Colonic mucosa (tissue), 4 donors: ENCODE measurements around the gene SCAMP3. TPM values are rescaled to one million over a fixed set of nuclear protein-coding genes. Genes with fewer than 3 reads are reported as not detected.

Source experiments
- DNase-seq: peaks from one replicate; pipeline ENCODE4 v3.0.0-alpha.2; 2020
- H3K27ac ChIP-seq: fragments of 200-600 bp; one replicate; pipeline ENCODE4 v1.8.0; 2021
- H3K27me3 ChIP-seq: fragments of 200-600 bp; one replicate; pipeline ENCODE4 v1.8.0; 2021
- H3K36me3 ChIP-seq: fragments of 200-600 bp; one replicate; pipeline ENCODE4 v1.8.0; 2021
- H3K4me1 ChIP-seq: fragments of 200-600 bp; one replicate; pipeline ENCODE4 v1.8.0; 2021; ENCODE audit warnings: mild to moderate bottlenecking
- H3K4me3 ChIP-seq: fragments of 200-600 bp; one replicate; pipeline ENCODE4 v1.8.0; 2021
- H3K9ac ChIP-seq, 2 donors: one replicate each; pipeline ENCODE4 v1.7.0; 2013; ENCODE audit warnings: control low read depth in 2 of 2, low read depth in 2 of 2, low read length in 2 of 2
- H3K9me3 ChIP-seq: fragments of 200-600 bp; one replicate; pipeline ENCODE4 v1.8.0; 2021
- intact Hi-C: fragments of 100-400 bp; cut with DNase I; formaldehyde crosslinking; loops from one replicate; pipeline ENCODE4 v1.14.1; 2022
- total RNA-seq, 2 donors: library from RNA; stranded (reverse); fragmentation: NEBNext Ultra II Directional in 1 of 2; extraction: Animal tissue kit (Norgen Biotek cat#: 25700) in 1 of 2; gene quantifications; one replicate each; pipeline ENCODE4 v1.2.1, GENCODE V29; 2021
- TF ChIP-seq, protein P1 (sequence below): fragments of 200-600 bp; IDR thresholded peaks from one replicate; pipeline ENCODE4 v1.8.0; 2022; ENCODE audit warnings: antibody characterized with exemption, mild to moderate bottlenecking
- donor health status: healthy.
- donor health status: DM: no; HTN: no; CAD: no.
- donor health status: DM: no; HTN: no; CAD: no.

The SCAMP3 gene
- total RNA-seq, 2 donors from 2014 or later: 41.5 to 67.7 TPM

DNA sequence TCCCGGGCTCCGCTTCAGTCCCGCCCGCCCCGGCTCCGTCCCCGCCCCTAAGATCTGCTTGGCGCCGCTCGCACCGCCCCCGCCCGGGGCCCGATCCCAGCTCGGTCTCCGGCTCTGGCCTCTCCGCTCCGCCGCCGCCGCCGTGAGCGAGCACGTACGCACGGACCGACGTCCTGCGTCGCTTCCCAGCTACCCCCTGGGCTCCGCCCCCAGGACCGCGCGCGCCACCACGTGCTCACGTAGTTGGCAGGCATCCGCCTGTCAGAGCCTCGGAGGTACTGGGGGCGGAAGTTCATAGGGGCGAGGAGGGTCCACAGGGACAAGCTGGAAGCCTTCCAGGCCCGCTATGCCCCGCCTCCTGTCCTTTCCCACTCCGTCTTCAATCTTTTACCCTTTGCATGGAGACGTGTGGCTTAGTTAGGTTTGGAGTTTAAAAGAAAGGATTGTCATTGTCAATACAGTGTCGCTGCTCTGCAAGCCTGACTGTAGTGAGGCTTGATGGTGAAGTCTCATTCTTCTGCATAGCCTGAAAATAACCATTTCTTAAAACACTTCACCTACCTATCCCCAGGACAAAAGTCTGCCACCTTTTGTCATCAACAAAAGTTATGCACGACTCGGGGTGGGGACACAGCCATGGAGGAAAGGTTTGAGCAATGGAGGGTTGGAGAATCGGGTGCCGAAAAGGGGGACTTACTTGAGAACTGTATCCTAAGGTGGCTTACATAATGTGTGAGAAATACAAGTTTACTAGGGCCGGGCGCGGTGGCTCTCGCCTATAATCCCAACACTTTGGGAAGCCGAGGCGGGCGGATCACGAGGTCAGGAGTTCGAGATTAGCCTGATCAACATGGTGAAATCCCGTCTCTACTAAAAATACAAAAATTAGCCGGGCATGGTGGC is 11.4 kb upstream of the SCAMP3 start, which contains the start of gene CLK2:
CLK2 (minus strand) TSS at position 162 of the 903 bp plus-strand sequence. CDS start 2,527 bp downstream, outside the sequence.
- H3K27me3 ChIP-seq: no peaks in the 10 kb centered on the region
- peak within 1 kb of the TSS; percentile 93 for H3K27ac ChIP-seq
- no peaks in the 10 kb centered on the region for H3K4me1 ChIP-seq
- H3K9me3 ChIP-seq: no peaks in the 10 kb centered on the region
- H3K4me3 ChIP-seq: peak within 1 kb of the TSS; percentile 57
- intact Hi-C loops: no loop called here
- TF ChIP-seq, protein P1, sequence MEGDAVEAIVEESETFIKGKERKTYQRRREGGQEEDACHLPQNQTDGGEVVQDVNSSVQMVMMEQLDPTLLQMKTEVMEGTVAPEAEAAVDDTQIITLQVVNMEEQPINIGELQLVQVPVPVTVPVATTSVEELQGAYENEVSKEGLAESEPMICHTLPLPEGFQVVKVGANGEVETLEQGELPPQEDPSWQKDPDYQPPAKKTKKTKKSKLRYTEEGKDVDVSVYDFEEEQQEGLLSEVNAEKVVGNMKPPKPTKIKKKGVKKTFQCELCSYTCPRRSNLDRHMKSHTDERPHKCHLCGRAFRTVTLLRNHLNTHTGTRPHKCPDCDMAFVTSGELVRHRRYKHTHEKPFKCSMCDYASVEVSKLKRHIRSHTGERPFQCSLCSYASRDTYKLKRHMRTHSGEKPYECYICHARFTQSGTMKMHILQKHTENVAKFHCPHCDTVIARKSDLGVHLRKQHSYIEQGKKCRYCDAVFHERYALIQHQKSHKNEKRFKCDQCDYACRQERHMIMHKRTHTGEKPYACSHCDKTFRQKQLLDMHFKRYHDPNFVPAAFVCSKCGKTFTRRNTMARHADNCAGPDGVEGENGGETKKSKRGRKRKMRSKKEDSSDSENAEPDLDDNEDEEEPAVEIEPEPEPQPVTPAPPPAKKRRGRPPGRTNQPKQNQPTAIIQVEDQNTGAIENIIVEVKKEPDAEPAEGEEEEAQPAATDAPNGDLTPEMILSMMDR: no peak
- H3K9ac ChIP-seq: peak within 1 kb of the TSS; percentile 70 to 91
- peaks cover 8% of the 10 kb centered on the region for H3K36me3 ChIP-seq
- peak; percentile 97 for DNase-seq

DNA sequence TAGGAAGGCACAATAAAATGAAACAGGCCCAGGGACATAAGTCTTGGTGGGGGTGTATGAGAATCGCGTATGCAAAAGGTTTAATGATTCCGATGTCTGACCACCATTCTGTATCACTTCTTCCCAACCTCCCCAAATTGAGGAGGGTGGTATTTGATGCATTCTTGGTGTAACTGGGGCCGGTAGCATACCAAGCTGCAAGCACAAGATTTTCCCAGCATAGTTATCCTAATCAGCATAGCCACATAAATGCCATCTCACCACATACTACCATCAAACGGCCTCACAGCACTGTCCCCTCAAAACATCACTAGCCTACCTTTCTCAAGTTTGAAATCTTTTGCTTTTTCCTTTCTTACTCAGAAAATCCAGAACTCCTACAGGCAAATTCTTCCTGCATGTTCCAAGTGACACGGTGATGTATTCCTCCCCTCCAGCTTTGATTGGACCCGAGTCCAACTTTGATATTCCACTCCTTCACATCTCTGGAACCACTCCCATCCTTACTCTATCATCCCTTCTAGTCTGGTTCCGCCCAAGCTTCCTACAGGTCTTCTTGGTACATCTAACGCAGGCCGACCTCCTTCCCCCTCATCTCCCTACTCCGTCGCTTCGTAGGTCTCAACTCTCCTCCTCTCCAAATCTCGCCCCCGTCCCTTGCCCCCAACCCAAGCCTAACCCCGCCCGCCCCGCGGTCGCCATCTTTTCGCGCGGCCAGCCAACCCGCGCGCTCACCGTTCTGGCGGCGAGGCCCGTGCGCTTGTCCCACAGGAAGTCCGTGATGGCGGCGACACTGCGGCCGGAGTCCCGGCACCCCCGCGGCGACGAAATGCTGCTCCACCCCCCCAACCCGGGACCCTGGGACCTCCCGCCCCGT is 10.5 kb upstream of the SCAMP3 start:
- peak overlapping the region; percentile 57 for H3K4me3 ChIP-seq
- TF ChIP-seq, protein P1: no peak
- H3K27ac ChIP-seq: peak overlapping the region; percentile 93
- no peak for DNase-seq
- H3K9ac ChIP-seq: peak overlapping the region; percentile 41 to 70
- no peaks in the 10 kb centered on the region for H3K27me3 ChIP-seq
- no peaks in the 10 kb centered on the region for H3K9me3 ChIP-seq
- H3K4me1 ChIP-seq: no peaks in the 10 kb centered on the region
- H3K36me3 ChIP-seq: peaks cover 16% of the 10 kb centered on the region
- intact Hi-C loops: no loop called here

DNA sequence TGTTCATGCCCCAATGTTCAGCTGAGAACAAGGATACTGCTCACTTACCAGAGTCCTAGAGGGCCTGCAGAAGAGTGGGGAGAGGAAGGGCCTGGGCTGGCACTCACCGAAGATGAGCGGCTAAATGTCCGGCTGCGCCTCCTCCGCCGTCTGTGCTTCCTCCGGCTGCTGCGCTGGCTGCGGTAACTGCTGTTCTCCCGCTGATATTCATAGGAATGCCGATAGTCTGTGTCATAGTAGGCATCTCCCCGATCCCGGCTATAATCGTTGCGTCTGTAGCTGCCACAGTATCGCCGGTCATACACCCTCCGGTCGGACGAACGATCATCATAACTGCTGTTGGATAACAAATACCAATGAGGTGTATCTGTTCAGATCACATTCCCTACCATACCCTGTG is 7.2 kb upstream of the SCAMP3 start:
- peaks cover 36% of the 10 kb centered on the region for H3K36me3 ChIP-seq
- no peak overlapping the region for H3K4me3 ChIP-seq
- intact Hi-C loops: no loop called here
- no peaks in the 10 kb centered on the region for H3K9me3 ChIP-seq
- H3K27ac ChIP-seq: no peak overlapping the region
- TF ChIP-seq, protein P1: no peak
- H3K27me3 ChIP-seq: no peaks in the 10 kb centered on the region
- no peak for DNase-seq
- H3K4me1 ChIP-seq: no peaks in the 10 kb centered on the region
- no peak overlapping the region for H3K9ac ChIP-seq

DNA sequence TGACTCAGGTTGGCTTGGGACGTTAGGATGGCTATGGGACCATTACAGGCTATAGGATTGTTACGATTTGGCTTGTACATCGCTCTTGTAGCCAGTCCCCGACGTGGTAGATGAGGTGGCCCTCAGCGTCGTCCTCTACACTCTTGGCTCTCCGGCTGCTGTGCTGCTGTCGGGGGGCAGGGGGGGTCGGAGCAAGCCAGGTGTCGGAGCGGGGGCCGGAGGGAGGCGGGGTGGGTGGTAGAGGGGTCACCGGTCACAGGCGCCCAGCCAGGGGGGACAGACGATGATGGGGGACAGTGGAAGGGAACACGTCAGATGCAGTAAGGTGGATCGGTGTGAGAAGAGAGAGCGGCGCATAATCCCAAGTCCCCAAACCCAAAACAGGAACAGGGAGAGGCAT is 6.5 kb upstream of the SCAMP3 start:
- H3K9me3 ChIP-seq: no peaks in the 10 kb centered on the region
- H3K27me3 ChIP-seq: no peaks in the 10 kb centered on the region
- no peak overlapping the region for H3K9ac ChIP-seq
- no peaks in the 10 kb centered on the region for H3K4me1 ChIP-seq
- TF ChIP-seq, protein P1: no peak
- DNase-seq: no peak
- no peak overlapping the region for H3K27ac ChIP-seq
- intact Hi-C loops: no loop called here
- no peak overlapping the region for H3K4me3 ChIP-seq
- peaks cover 36% of the 10 kb centered on the region for H3K36me3 ChIP-seq

DNA sequence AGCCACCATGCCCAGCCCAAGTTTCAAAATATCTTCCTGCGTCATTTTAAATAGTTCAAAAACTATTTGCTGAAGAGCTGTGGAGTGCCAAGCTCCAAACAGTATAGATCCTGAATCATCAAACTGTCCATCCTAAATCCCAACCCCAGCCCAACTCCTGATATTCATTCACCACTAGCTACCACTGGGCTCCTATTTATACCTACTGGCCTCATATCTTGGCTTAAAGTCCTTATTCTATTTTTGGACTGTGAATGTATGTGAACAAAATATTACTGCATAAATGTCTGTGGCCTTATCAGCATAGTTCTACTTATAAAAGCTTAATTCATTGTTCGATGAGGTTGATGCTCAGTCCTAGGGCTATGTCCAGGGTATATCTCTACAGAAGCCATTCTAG is 5.2 kb upstream of the SCAMP3 start:
- H3K9ac ChIP-seq: no peak overlapping the region
- no peak for DNase-seq
- H3K27me3 ChIP-seq: no peaks in the 10 kb centered on the region
- no peak overlapping the region for H3K27ac ChIP-seq
- H3K4me1 ChIP-seq: no peaks in the 10 kb centered on the region
- H3K4me3 ChIP-seq: no peak overlapping the region
- H3K9me3 ChIP-seq: no peaks in the 10 kb centered on the region
- TF ChIP-seq, protein P1: no peak
- intact Hi-C loops: no loop called here
- peaks cover 36% of the 10 kb centered on the region for H3K36me3 ChIP-seq
